ENCODE results near the gene RUNX1. TPM values are rescaled to one million over a fixed set of nuclear protein-coding genes. Genes with fewer than 3 reads are reported as not detected.
A peak's percentile ranks its signal among the peaks of the same experiment; 100 is the strongest.

Gene RUNX1
- total and polyA plus RNA-seq, 2 donors (not counting 1 experiment from before 2014, with no cell fraction given) = 26.3 to 73.0 TPM

DNA sequence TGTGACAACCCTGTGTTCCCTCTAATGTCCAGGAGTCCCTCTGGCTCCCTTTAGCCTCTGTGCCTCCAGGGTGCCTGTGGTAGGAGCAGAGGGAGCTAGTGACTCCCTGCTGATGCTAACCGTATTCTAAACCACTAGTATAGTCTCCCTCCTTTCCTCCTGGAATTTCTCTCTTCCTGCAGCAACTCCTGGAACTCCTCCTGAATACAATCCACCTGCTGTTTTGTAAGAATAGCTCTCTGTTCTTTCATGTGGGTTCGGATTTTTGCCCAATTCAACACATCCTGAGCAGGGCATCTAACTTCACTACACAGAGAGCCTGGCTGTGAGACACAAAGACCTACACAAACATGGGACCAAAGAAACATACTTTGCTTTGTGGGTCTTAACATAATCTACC is 107.9 kb downstream of the RUNX1 start:
- peaks cover 72% of the 10 kb centered on the region for H3K79me2 ChIP-seq (ENCODE audit: control insufficient read depth, insufficient read depth, low read length)
- H3K27ac ChIP-seq (ENCODE audit: low read length in 2 of 2) = no peak overlapping the region
- no peak overlapping the region for H2AFZ ChIP-seq (ENCODE audit: insufficient read depth, low read depth, low read length, poor library complexity, severe bottlenecking)
- TF ChIP-seq EZH2 (IDR thresholded peaks at IDR 0.05; ENCODE audit: borderline replicate concordance, insufficient read depth, low read depth, low read length, poor library complexity, severe bottlenecking) = no peak
- TF ChIP-seq, protein P1, sequence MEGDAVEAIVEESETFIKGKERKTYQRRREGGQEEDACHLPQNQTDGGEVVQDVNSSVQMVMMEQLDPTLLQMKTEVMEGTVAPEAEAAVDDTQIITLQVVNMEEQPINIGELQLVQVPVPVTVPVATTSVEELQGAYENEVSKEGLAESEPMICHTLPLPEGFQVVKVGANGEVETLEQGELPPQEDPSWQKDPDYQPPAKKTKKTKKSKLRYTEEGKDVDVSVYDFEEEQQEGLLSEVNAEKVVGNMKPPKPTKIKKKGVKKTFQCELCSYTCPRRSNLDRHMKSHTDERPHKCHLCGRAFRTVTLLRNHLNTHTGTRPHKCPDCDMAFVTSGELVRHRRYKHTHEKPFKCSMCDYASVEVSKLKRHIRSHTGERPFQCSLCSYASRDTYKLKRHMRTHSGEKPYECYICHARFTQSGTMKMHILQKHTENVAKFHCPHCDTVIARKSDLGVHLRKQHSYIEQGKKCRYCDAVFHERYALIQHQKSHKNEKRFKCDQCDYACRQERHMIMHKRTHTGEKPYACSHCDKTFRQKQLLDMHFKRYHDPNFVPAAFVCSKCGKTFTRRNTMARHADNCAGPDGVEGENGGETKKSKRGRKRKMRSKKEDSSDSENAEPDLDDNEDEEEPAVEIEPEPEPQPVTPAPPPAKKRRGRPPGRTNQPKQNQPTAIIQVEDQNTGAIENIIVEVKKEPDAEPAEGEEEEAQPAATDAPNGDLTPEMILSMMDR (IDR thresholded peaks at IDR 0.05) = no peak
- ATAC-seq (ENCODE audit: low read depth) (no peak), DNase-seq (no peak)
- H3K27ac Mint-ChIP-seq = no peak overlapping the region
- H3K36me3 ChIP-seq (replicated peaks in 1 of 2; ENCODE audit: control extremely low read depth in 1 of 2, control insufficient read depth in 1 of 2, extremely low read depth in 1 of 2, insufficient read depth in 2 of 2, low read length in 1 of 2) = no peaks in the 10 kb centered on the region
- H3K9ac ChIP-seq (ENCODE audit: low read length) = no peak overlapping the region
- H3K4me1 Mint-ChIP-seq = peaks cover 64% of the 10 kb centered on the region
- H3K9me3 Mint-ChIP-seq (ENCODE audit: insufficient read depth) = no peaks in the 10 kb centered on the region
- intact Hi-C loops (cut with micrococcal nuclease) = no loop called here
- peaks cover 33% of the 10 kb centered on the region for H4K20me1 ChIP-seq (ENCODE audit: control insufficient read depth, insufficient read depth, low read length, poor library complexity, severe bottlenecking)
- no peak overlapping the region for H3K4me3 Mint-ChIP-seq
- WGBS (ENCODE audit: insufficient coverage) = 94% methylated on average over 2 of the region's 2 CpGs
- ChIA-PET POLR2A (no interaction called here), CTCF (interaction anchor here (0.6 kb wide), 1 partner anchor 595 kb away, joined by 3 read pairs; no protein-coding TSS in a partner anchor)
- no peaks in the 10 kb centered on the region for H3K27me3 Mint-ChIP-seq
- H3K4me1 ChIP-seq (ENCODE audit: control insufficient read depth in 2 of 2, insufficient read depth in 2 of 2, low read length in 2 of 2) = peaks cover 15 to 18% of the 10 kb centered on the region in 2 donors
- H3K27me3 ChIP-seq (replicated peaks in 1 of 4; ENCODE audit: control extremely low read depth in 1 of 4, control insufficient read depth in 3 of 4, insufficient read depth in 4 of 4, low read length in 3 of 4) = no peaks in the 10 kb centered on the region
- no peak overlapping the region for H3K4me3 ChIP-seq (ENCODE audit: control extremely low read depth in 1 of 5, extremely low read depth in 1 of 5, insufficient read depth in 1 of 5, low read depth in 2 of 5, low read length in 4 of 5)
- H3K4me2 ChIP-seq (replicated peaks; ENCODE audit: low read depth, low read length, poor library complexity, severe bottlenecking) = no peak overlapping the region
- H3K9me3 ChIP-seq (ENCODE audit: control extremely low read depth in 1 of 3, control insufficient read depth in 2 of 3, insufficient read depth in 1 of 3, low read length in 2 of 3) = no peaks in the 10 kb centered on the region

DNA sequence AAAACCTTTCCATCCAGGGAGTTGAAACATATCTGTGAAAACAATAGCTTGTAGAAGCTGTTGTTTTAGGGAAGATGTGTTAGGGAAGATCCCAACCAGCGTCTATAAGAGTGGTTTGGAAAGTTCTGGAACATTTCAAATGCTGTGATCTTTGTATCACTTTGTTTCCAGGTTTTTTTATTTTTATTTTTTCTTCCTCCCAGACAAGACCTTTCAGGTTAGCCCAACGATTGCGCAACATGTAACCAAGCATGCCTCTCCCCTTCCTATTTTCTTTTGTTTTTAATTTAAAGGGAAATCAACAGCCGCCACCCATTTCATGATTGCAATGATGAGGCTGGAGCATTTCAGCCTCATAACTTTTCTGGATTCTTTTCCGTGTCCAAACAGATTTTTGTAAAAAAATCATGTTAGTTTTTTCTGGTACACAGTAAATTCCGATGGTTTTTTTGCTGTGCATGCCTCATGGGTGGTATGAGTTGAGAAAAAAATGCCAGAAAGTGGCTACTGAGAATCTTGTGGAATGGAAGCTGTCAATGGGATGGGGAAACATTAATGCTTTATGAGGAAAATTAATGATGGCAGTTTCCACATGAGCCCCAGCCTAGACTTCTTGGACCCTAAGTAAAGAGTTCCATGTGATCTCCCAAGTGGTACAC is 109.3 kb downstream of the RUNX1 start:
- TF ChIP-seq, protein P1 (IDR thresholded peaks at IDR 0.05) = no peak
- TF ChIP-seq EZH2 (IDR thresholded peaks at IDR 0.05; ENCODE audit: borderline replicate concordance, insufficient read depth, low read depth, low read length, poor library complexity, severe bottlenecking) = no peak
- H2AFZ ChIP-seq (ENCODE audit: insufficient read depth, low read depth, low read length, poor library complexity, severe bottlenecking) = no peak overlapping the region
- CTCF ChIA-PET = no interaction called here
- no peaks in the 10 kb centered on the region for H3K27me3 ChIP-seq (replicated peaks in 1 of 4; ENCODE audit: control extremely low read depth in 1 of 4, control insufficient read depth in 3 of 4, insufficient read depth in 4 of 4, low read length in 3 of 4)
- H4K20me1 ChIP-seq (ENCODE audit: control insufficient read depth, insufficient read depth, low read length, poor library complexity, severe bottlenecking) = peaks cover 20% of the 10 kb centered on the region
- Mint-ChIP-seq H3K27ac (peak overlapping the region; percentile 24), H3K4me1 (peaks cover 67% of the 10 kb centered on the region), H3K27me3 (no peaks in the 10 kb centered on the region), H3K4me3 (no peak overlapping the region), H3K9me3 (ENCODE audit: insufficient read depth) (no peaks in the 10 kb centered on the region)
- H3K79me2 ChIP-seq (ENCODE audit: control insufficient read depth, insufficient read depth, low read length) = peaks cover 64% of the 10 kb centered on the region
- no peak overlapping the region for H3K9ac ChIP-seq (ENCODE audit: low read length)
- intact Hi-C loops (cut with micrococcal nuclease) = loop anchor here (10.0 kb wide), 1 partner anchor 45 kb away; no protein-coding TSS in a partner anchor
- no peak for DNase-seq
- POLR2A ChIA-PET = no interaction called here
- H3K27ac ChIP-seq (ENCODE audit: low read length in 2 of 2) = no peak overlapping the region
- no peak overlapping the region for H3K4me3 ChIP-seq (ENCODE audit: control extremely low read depth in 1 of 5, extremely low read depth in 1 of 5, insufficient read depth in 1 of 5, low read depth in 2 of 5, low read length in 4 of 5)
- WGBS (ENCODE audit: insufficient coverage) = 100% methylated on average over 3 of the region's 6 CpGs
- no peak overlapping the region for H3K4me2 ChIP-seq (replicated peaks; ENCODE audit: low read depth, low read length, poor library complexity, severe bottlenecking)
- H3K36me3 ChIP-seq (replicated peaks in 1 of 2; ENCODE audit: control extremely low read depth in 1 of 2, control insufficient read depth in 1 of 2, extremely low read depth in 1 of 2, insufficient read depth in 2 of 2, low read length in 1 of 2) = no peaks in the 10 kb centered on the region
- no peak for ATAC-seq (ENCODE audit: low read depth)
- H3K4me1 ChIP-seq (ENCODE audit: control insufficient read depth in 2 of 2, insufficient read depth in 2 of 2, low read length in 2 of 2) = peaks cover 15 to 21% of the 10 kb centered on the region in 2 donors
- no peaks in the 10 kb centered on the region for H3K9me3 ChIP-seq (ENCODE audit: control extremely low read depth in 1 of 3, control insufficient read depth in 2 of 3, insufficient read depth in 1 of 3, low read length in 2 of 3)

Data from B cell (primary cell).